ENCODE measurements around the gene L1CAM.

L1CAM gene

DNA sequence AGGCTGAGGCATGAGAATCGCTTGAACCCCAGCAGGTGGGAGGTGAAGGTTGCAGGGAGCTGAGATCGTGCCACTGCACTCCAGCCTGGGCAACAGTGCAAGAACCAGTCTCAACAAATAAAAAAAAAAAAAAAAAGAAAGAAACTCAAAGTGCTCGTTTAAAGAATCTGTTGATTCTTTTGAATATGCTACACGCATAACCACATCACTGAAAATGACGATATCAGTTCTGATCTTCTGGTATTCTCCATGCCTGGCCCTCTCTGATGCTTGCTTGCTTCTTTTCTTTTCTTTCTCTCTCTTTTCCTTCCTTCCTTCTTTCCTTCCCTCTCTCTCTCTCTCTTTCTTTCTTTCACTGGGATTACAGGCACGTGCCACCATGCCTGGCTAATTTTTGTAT is 25.8 kb upstream of the L1CAM start:
- no peak overlapping the region for H3K27ac ChIP-seq (ENCODE audit: low read length, poor library complexity, severe bottlenecking)
- H3K4ac ChIP-seq (ENCODE audit: low read depth in 1 of 2, low read length in 2 of 2), result no peak overlapping the region
- H2BK120ac ChIP-seq (ENCODE audit: low read depth, low read length), result no peak overlapping the region
- no peak overlapping the region for H2AFZ ChIP-seq (ENCODE audit: low read depth, low read length)
- no peak overlapping the region for H3K14ac ChIP-seq (ENCODE audit: low read length in 2 of 2)
- no peak for DNase-seq
- H3K9ac ChIP-seq (ENCODE audit: low read length), result no peak overlapping the region
- H3K36me3 ChIP-seq (ENCODE audit: control insufficient read depth in 1 of 2, insufficient read depth in 2 of 2, low read depth in 1 of 2, low read length in 2 of 2), result no peaks in the 10 kb centered on the region
- H3K9me3 ChIP-seq (ENCODE audit: control insufficient read depth, low read length), result no peaks in the 10 kb centered on the region
- H2BK12ac ChIP-seq (ENCODE audit: low read length in 2 of 2), result no peak overlapping the region
- no peak overlapping the region for H2BK15ac ChIP-seq (ENCODE audit: low read depth, poor library complexity, severe bottlenecking)
- H2BK5ac ChIP-seq (ENCODE audit: low read depth, low read length, poor library complexity, severe bottlenecking), result no peak overlapping the region
- H3K79me1 ChIP-seq (replicated peaks; ENCODE audit: low read length, poor library complexity, severe bottlenecking), result no peaks in the 10 kb centered on the region
- no peak overlapping the region for H4K91ac ChIP-seq (ENCODE audit: low read length)
- H2AK5ac ChIP-seq (ENCODE audit: low read length, severe bottlenecking), result no peak overlapping the region
- H3K23ac ChIP-seq (ENCODE audit: low read length in 2 of 2), result no peak overlapping the region
- peaks cover 2% of the 10 kb centered on the region for H3K4me1 ChIP-seq (ENCODE audit: control insufficient read depth, insufficient read depth, low read depth, low read length)
- H3K18ac ChIP-seq (ENCODE audit: low read depth in 1 of 2, low read length in 2 of 2), result no peak overlapping the region
- H3K4me2 ChIP-seq (ENCODE audit: low read length, poor library complexity, severe bottlenecking), result no peak overlapping the region
- no peak overlapping the region for H3K4me3 ChIP-seq (ENCODE audit: insufficient read depth in 1 of 2, low read depth in 1 of 2, low read length in 2 of 2)
- H4K8ac ChIP-seq (ENCODE audit: low read length), result no peak overlapping the region
- H3K27me3 ChIP-seq (ENCODE audit: control insufficient read depth in 1 of 2, insufficient read depth in 1 of 2, low read length in 2 of 2), result peaks cover 0 to 55% of the 10 kb centered on the region in 2 experiments
- WGBS, result 92% methylated on average over 6 of the region's 6 CpGs

DNA sequence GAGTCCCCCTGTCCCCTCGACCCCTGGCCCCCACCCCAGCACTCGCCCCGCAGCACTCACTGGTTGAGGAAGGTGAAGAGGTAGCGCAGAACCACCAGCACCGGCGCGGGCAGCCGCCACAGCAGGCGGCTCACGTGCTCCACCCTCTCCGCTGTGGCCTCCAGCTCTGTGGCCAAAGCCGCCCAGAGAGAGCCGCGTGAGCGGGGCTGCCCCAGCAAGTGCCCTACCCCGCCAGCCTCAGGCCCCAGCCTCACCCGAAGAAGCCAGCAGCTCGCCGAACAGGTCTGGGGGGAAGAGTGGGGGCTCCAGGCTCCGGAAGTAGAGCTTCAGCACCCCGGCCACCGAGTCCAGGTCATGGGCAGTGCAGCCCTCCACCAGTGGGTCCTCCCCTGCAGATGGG is 24.5 kb upstream of the L1CAM start:
- Histone ChIP-seq H2BK15ac (ENCODE audit: low read depth, poor library complexity, severe bottlenecking) (no peak overlapping the region), H2AK5ac (ENCODE audit: low read length, severe bottlenecking) (no peak overlapping the region), H3K9ac (ENCODE audit: low read length) (no peak overlapping the region), H3K4me1 (ENCODE audit: control insufficient read depth, insufficient read depth, low read depth, low read length) (peaks cover 2% of the 10 kb centered on the region), H3K9me3 (ENCODE audit: control insufficient read depth, low read length) (no peaks in the 10 kb centered on the region), H2BK5ac (ENCODE audit: low read depth, low read length, poor library complexity, severe bottlenecking) (no peak overlapping the region), H3K79me1 (replicated peaks; ENCODE audit: low read length, poor library complexity, severe bottlenecking) (no peaks in the 10 kb centered on the region), H3K14ac (ENCODE audit: low read length in 2 of 2) (no peak overlapping the region), H4K91ac (ENCODE audit: low read length) (no peak overlapping the region), H3K4me3 (ENCODE audit: insufficient read depth in 1 of 2, low read depth in 1 of 2, low read length in 2 of 2) (no peak overlapping the region), H2BK120ac (ENCODE audit: low read depth, low read length) (no peak overlapping the region), H3K18ac (ENCODE audit: low read depth in 1 of 2, low read length in 2 of 2) (no peak overlapping the region), H2AFZ (ENCODE audit: low read depth, low read length) (no peak overlapping the region), H3K27me3 (ENCODE audit: control insufficient read depth in 1 of 2, insufficient read depth in 1 of 2, low read length in 2 of 2) (peaks cover 0 to 50% of the 10 kb centered on the region in 2 experiments), H4K8ac (ENCODE audit: low read length) (no peak overlapping the region), H2BK12ac (ENCODE audit: low read length in 2 of 2) (no peak overlapping the region), H3K4me2 (ENCODE audit: low read length, poor library complexity, severe bottlenecking) (no peak overlapping the region), H3K36me3 (ENCODE audit: control insufficient read depth in 1 of 2, insufficient read depth in 2 of 2, low read depth in 1 of 2, low read length in 2 of 2) (no peaks in the 10 kb centered on the region), H3K23ac (ENCODE audit: low read length in 2 of 2) (no peak overlapping the region), H3K27ac (ENCODE audit: low read length, poor library complexity, severe bottlenecking) (no peak overlapping the region), H3K4ac (ENCODE audit: low read depth in 1 of 2, low read length in 2 of 2) (no peak overlapping the region)
- no peak for DNase-seq
- WGBS, result 98% methylated on average over 9 of the region's 22 CpGs

DNA sequence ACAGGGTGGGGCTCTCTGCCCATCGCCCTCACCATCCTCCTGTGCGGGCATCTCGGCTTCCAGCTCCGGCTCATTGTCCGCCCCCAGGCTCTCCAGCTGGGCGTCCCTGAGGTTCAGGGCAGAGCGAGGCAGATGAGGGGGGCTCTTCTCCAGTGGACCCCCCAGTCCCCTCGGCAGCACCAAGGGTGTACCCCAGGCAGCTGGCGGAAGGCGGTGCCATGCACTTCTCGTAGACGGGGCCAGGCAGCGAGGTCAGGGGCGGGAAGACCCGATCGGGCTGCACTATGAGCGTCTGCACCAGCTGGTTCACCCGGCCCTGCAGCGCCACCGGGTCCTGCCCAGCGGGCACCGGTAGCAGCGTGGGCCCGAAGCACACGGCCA is 24.0 kb upstream of the L1CAM start:
- H4K8ac ChIP-seq (ENCODE audit: low read length), result no peak overlapping the region
- peak overlapping the region in 1 of 2 experiments; percentile 26 for H3K4me3 ChIP-seq (ENCODE audit: insufficient read depth in 1 of 2, low read depth in 1 of 2, low read length in 2 of 2)
- H3K4ac ChIP-seq (ENCODE audit: low read depth in 1 of 2, low read length in 2 of 2), result no peak overlapping the region
- no peak overlapping the region for H2BK12ac ChIP-seq (ENCODE audit: low read length in 2 of 2)
- H3K9ac ChIP-seq (ENCODE audit: low read length), result no peak overlapping the region
- no peak overlapping the region for H3K4me2 ChIP-seq (ENCODE audit: low read length, poor library complexity, severe bottlenecking)
- no peak overlapping the region for H3K27ac ChIP-seq (ENCODE audit: low read length, poor library complexity, severe bottlenecking)
- no peak overlapping the region for H4K91ac ChIP-seq (ENCODE audit: low read length)
- H2BK15ac ChIP-seq (ENCODE audit: low read depth, poor library complexity, severe bottlenecking), result no peak overlapping the region
- H2AK5ac ChIP-seq (ENCODE audit: low read length, severe bottlenecking), result no peak overlapping the region
- H3K18ac ChIP-seq (ENCODE audit: low read depth in 1 of 2, low read length in 2 of 2), result no peak overlapping the region
- peaks cover 2% of the 10 kb centered on the region for H3K4me1 ChIP-seq (ENCODE audit: control insufficient read depth, insufficient read depth, low read depth, low read length)
- DNase-seq, result no peak
- H3K9me3 ChIP-seq (ENCODE audit: control insufficient read depth, low read length), result no peaks in the 10 kb centered on the region
- no peaks in the 10 kb centered on the region for H3K79me1 ChIP-seq (replicated peaks; ENCODE audit: low read length, poor library complexity, severe bottlenecking)
- no peak overlapping the region for H3K23ac ChIP-seq (ENCODE audit: low read length in 2 of 2)
- no peak overlapping the region for H3K14ac ChIP-seq (ENCODE audit: low read length in 2 of 2)
- no peak overlapping the region for H2BK120ac ChIP-seq (ENCODE audit: low read depth, low read length)
- peaks cover 0 to 51% of the 10 kb centered on the region in 2 experiments for H3K27me3 ChIP-seq (ENCODE audit: control insufficient read depth in 1 of 2, insufficient read depth in 1 of 2, low read length in 2 of 2)
- no peaks in the 10 kb centered on the region for H3K36me3 ChIP-seq (ENCODE audit: control insufficient read depth in 1 of 2, insufficient read depth in 2 of 2, low read depth in 1 of 2, low read length in 2 of 2)
- no peak overlapping the region for H2BK5ac ChIP-seq (ENCODE audit: low read depth, low read length, poor library complexity, severe bottlenecking)
- no peak overlapping the region for H2AFZ ChIP-seq (ENCODE audit: low read depth, low read length)
- 96% methylated on average over 16 of the region's 25 CpGs for WGBS

DNA sequence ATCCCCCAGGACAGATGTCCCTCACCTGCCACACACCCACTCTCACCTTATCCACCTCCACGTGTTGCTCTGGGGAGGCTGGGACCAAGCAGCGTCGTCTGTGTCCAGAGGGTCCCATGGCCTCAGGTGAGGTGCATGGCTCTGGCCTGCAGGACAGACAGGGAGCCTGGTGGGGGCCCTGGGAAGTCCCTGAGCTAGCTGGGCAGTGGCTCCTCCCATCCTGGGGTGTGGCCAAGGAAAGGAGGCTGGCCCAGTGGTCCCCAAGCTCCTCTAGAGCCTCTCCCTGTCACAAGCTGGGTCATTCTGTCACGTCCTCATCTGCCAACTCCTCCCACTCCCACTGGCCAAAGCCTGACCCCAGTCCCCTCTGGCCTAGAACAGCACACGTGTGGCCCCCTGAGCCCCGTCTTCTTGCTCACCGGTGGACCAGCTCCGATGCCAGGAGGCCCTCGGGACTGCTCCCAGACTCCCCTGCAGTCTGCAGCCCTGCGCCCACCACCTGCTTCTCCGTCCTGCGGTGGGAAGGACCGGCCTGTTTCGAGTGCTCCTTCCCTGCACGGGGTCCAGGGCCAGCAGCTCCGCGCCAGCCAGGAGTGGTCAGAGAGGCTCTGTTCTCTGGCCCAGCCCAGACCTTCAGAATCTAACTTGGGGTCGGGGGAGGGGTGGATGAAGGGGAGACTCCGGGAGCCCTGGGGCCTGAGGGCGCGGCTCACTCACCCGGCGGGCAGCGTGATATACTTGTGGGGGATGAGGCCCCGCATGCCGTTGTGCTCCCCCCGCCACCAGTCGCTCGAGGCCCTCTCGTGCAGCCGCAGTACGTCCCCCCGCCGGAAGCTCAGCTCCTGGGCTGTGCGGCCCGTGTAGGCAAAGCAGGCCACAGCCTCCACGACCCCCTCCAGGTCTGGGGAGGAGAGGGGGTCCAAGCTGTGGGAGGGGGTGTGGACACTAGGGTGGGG is 23.3 kb upstream of the L1CAM start:
- H2BK12ac ChIP-seq (ENCODE audit: low read length in 2 of 2), result no peak overlapping the region
- no peak overlapping the region for H3K4ac ChIP-seq (ENCODE audit: low read depth in 1 of 2, low read length in 2 of 2)
- H3K14ac ChIP-seq (ENCODE audit: low read length in 2 of 2), result no peak overlapping the region
- no peak overlapping the region for H3K9ac ChIP-seq (ENCODE audit: low read length)
- no peak overlapping the region for H3K4me2 ChIP-seq (ENCODE audit: low read length, poor library complexity, severe bottlenecking)
- H3K79me1 ChIP-seq (replicated peaks; ENCODE audit: low read length, poor library complexity, severe bottlenecking), result no peaks in the 10 kb centered on the region
- H3K18ac ChIP-seq (ENCODE audit: low read depth in 1 of 2, low read length in 2 of 2), result peak overlapping the region in 1 of 2 experiments; percentile 34
- peaks cover 2% of the 10 kb centered on the region for H3K4me1 ChIP-seq (ENCODE audit: control insufficient read depth, insufficient read depth, low read depth, low read length)
- no peak overlapping the region for H2BK120ac ChIP-seq (ENCODE audit: low read depth, low read length)
- no peak overlapping the region for H2AK5ac ChIP-seq (ENCODE audit: low read length, severe bottlenecking)
- no peak overlapping the region for H3K23ac ChIP-seq (ENCODE audit: low read length in 2 of 2)
- no peak overlapping the region for H2AFZ ChIP-seq (ENCODE audit: low read depth, low read length)
- H2BK5ac ChIP-seq (ENCODE audit: low read depth, low read length, poor library complexity, severe bottlenecking), result no peak overlapping the region
- H3K27me3 ChIP-seq (ENCODE audit: control insufficient read depth in 1 of 2, insufficient read depth in 1 of 2, low read length in 2 of 2), result peaks cover 0 to 49% of the 10 kb centered on the region in 2 experiments
- H4K91ac ChIP-seq (ENCODE audit: low read length), result no peak overlapping the region
- no peaks in the 10 kb centered on the region for H3K9me3 ChIP-seq (ENCODE audit: control insufficient read depth, low read length)
- no peak overlapping the region for H2BK15ac ChIP-seq (ENCODE audit: low read depth, poor library complexity, severe bottlenecking)
- no peaks in the 10 kb centered on the region for H3K36me3 ChIP-seq (ENCODE audit: control insufficient read depth in 1 of 2, insufficient read depth in 2 of 2, low read depth in 1 of 2, low read length in 2 of 2)
- no peak overlapping the region for H3K27ac ChIP-seq (ENCODE audit: low read length, poor library complexity, severe bottlenecking)
- no peak overlapping the region for H4K8ac ChIP-seq (ENCODE audit: low read length)
- H3K4me3 ChIP-seq (ENCODE audit: insufficient read depth in 1 of 2, low read depth in 1 of 2, low read length in 2 of 2), result no peak overlapping the region
- DNase-seq, result no peak
- WGBS, result 75% methylated on average over 17 of the region's 37 CpGs
